ENCODE data around the gene UBA3.

The UBA3 gene

DNA sequence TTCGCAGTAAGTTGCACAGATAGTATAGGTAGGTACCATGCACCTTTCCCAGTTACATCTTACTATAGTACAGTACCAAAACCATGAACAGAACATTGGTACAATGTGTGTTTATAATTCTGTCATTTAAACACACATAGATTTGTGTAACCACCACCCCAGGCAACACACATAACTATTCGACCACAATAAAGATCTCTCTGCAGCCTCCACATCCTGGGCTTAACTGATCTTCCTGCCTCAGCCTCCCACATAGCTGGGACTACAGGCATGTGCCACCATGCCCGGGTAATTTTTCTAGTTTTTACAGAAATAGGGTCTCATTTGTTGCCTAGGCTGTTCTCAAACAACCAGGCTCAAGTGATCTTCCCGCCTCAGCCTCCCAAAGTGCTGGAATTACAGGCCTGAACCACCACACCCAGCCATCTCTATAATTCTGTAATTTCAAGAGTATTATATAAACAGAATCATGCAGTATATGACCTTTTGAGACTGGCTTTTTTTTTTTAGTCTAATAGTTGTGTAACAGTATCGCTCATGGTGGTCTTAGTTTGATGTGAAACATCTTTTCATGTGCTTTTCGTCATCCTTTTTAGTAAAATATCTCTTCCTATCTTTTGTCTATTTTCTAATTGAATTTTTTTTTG, 14.7 kb downstream of the UBA3 start:
- peak; percentile 21 to 29 for DNase-seq

DNA sequence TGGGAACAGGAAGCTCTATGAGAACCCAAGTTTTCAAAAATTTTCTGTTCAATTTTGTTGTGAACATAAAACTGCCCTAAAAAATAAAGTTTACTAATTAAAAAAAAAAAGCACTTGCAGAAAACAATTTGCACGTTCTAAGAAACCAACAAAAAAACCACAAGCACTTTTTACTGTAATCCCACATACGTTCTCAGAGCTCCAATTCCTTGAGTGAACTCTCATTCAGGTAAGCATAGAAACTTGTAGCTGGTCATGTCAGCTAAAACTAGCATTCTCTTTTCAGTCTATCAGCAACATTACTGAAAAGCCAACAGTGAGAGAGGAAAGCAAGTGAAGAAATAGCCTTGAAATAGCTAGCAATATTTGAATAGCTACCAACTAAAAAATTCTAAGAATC, 16.5 kb downstream of the UBA3 start:
- no peak for DNase-seq

DNA sequence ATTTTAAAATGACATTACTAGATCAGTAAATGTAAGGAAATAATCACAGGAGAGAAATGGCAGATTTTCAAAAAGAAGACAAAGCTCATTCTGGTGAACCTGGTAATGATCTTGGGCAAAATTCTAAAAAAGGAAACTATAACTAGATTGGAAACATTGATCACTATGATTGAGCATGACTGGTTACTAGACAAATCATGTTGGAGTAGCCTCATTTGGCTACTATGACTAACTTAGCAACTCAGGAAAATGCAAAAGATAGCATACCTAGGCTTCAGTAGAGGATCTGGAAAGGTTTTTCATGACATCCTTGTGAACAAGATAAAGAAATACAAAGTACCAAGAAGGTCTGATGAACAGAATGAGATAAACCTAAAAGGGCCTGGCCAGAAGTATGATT, 20.5 kb downstream of the UBA3 start:
- no peak for DNase-seq

DNA sequence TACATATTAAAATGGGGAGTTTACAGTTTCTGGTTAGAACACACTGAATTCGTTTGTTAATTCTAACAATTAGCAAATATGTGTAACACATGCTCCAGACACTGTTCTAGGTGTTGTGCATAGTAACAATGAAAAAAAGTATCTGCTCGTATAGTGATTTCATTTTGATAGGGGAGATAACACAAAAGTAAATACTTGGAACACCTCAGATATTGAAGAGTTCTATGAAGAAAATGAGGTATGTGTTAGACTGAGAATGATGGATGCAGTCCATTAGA, 21.3 kb downstream of the UBA3 start:
- DNase-seq = no peak

DNA sequence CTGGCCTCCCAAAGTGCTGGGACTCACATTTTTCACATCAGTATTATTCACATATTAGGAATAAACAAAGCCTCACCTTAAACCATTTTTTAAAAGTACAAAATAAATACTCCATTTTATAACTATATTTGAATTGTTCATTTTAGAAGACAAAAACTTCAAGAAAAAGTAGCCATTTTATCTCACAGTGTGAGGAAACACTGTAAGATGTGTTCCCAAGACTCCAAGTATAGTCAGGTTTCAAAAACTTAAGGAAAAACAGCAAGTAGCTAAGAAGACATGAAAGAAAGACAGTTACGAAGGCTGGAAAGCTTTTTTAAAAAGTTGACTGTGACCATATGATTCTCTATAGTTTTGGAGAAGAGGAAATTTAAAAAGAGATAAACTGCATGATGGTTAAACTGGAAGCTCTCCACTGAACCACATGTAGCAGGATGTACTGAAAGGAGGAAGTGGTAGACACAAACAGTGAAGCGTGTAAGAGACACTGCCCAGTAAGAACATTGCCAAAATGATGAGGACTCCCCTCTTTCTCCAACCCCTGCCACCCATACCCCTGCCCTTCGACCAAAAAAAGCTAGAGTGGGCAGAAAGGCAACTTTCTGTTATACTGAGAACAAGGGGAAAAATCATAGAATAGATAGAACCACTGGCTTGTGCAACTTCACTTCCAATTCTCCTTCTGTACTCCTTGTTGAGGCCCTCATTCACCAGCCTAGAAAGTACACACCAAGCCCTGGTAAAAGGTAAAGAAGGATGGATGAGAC, 21.8 kb downstream of the UBA3 start:
- DNase-seq = peak; percentile 80 to 88

DNA sequence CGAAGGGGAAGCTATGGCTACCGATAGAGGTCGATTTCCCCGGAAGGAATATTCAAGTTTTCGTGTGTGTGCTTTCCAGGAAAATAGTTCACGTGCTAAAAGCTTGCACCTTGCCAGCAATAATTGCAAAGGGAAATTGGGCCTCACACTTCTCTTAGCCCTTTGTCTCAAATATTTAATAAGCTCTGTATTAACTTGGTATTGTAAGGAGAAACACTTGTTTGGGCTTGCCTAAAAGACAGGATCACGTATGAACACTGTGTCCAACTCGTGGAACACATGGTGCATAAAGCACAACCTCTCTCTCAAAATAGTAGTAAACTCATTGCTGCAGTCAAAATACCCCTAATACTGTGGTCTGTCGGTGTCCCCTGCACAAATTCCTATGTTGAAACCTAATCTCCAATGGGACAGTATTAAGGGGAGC, 27.7 kb downstream of the UBA3 start:
- no peak for DNase-seq

DNA sequence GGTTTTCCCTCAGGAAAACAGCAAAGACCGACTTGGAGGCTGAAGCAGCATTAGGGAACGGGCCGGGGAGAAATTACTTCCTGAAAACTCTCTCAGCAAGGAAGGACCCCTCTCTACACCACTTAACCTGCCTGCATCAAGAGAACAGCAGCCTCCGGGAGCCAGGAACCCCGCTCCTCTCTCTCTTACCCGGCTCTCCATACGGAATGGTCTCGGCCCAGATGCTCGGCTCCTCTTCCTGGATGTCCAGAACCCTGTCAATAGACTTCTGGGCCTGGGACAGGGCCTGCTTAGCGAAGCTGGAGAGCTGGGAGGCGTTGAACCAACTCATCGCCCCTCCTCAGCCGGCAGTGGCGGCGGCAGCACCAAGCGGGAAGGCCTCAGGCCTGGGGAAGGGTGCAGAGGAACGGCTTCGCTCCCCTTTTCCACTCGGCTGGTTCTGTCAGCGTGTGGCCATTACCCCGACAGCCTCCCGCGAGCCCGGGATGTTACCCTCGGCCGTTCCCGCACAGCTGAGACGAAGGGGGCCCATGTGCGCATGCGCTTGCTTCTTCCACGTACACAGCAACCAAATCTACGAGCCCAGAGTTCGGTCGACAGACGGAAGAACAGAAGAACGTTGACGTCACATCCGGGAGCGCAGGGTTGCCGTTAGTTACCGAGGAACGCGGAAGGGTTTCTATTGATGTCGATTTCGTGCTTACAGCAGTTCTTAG, 28.3 kb downstream of the UBA3 start, which contains the start of gene TMF1:
TMF1 (minus strand) TSS at position 578 of the 716 bp plus-strand sequence; CDS start at position 331, 247 bp downstream.
- no peak for DNase-seq

DNA sequence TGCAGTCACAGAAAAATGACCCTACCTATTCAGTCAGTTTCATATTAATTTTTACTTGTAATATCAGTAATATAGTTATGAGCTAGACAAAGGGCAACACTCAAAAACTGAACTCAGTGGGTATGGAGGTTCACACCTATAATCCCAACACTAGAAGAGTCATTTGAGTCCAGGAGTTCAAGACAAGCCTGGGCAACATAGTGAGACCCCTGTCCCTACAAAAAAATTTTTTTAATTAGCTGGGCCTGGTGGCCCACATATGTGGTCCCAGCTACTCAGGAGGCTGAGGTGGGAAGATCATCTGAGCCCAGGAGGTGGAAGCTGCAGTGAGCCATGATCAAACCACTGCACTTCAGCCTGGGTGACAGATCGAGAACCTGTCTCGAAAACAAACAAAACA, 31.2 kb downstream of the UBA3 start:
- no peak for DNase-seq

DNA sequence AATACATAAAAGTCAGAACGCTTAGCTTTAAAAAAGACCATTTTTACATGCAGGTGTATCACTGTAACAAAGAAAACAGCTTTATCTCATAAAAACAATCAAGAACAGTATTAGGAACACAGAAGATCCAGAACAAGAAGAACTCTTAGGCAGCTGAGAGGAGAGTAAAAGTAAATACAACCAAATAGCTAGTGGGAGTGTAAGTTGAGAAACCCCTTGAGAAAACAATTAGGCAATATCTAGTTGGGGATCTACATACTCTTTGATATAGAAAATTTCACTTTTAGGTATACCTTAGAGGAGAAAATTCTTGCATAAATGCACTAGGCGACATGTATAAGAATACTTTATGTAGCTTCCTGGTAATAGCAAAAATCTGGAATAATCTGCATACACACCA, 35.6 kb downstream of the UBA3 start:
- DNase-seq = no peak

DNA sequence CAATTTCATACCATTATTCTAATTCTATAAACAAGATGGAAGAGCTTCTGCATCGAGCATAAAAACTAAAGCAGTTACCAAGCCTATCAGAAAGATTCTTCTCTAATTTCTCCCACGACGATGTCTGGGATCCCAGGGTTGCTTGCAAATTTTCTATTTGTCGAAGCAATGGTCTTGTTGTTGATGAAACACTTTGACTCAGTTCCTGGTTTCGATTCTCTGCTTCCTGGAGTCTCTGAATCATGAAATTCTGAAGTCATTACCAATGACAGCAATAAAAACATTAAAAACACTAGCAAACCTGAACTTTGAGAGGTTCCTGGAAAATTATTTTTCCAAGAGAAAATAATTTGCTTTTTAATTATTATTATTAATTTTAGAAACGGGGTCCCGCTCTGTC, 46.7 kb downstream of the UBA3 start:
- no peak for DNase-seq

DNA sequence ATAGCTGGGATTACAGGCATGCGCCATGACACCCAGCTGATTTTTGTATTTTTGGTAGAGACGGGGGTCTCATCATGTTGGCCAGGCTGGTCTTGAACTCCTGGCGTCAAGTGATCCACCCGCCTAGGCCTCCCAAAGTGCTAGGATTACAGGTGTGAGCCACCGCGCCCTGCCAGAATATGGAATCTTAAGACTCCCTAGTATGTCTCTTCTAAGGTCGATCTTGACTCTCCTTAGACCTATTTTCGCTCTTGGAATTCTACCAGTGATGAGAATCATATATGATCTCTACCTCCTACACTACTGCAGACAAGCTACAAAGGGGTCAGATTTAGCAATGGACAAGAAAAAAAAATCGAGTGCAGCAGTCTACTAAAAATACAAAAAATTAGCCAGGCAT, 47.4 kb downstream of the UBA3 start:
- DNase-seq = no peak

DNA sequence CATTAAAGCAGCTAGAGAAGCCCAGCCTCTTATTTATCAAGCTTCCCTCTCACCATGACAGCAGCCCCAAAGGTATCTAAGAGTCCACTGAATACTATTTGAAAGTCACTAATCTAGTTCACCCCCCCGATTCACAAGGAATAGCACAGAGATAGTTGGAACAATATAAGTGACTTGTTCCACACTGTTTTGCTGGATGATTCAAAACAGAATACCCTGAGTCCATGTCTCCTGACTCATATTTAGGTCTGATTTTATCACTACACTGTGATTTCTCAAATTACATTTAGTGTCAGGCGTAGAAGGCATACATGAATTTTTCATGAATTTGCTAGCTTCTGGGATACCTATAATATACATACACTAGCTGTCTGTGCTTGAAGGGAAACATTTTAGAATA, 48.0 kb downstream of the UBA3 start:
- no peak for DNase-seq

DNA sequence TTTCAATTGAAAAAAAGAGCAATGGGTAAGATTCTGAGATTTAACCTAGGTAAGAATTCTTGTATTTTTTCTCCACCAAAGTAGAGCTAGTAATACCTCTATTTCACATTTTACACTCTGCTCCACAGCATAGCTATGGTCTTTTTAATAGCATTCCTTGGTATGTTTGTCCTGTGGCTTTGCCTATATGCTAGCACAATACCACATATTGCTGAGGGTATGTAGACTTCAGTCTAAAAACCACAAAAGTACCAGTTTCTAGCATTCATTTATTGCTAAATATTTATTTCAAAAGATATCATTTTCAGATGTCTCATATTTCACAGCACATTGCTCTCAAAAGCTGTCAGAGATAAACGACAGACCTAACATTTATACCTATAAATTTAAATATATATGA, 48.5 kb downstream of the UBA3 start:
- no peak for DNase-seq

DNA sequence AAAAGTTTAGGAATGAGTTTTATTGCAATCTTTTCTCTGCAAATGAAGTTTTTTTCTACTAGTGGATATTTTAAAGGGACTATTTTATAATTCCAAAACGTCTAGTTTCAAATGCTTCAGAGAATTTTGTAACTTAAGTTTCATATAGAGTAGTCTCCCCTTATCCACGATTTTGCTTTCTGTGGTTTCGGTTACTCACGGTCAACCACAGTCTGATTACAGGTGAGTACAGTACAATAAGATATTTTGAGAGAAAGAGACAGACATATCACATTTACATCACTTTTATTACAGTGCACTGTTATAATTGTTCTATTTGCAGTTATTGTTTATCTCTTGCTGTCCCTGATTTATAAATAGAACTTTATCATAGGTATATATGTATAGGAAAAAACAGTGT, 59.3 kb downstream of the UBA3 start:
- DNase-seq = no peak

DNA sequence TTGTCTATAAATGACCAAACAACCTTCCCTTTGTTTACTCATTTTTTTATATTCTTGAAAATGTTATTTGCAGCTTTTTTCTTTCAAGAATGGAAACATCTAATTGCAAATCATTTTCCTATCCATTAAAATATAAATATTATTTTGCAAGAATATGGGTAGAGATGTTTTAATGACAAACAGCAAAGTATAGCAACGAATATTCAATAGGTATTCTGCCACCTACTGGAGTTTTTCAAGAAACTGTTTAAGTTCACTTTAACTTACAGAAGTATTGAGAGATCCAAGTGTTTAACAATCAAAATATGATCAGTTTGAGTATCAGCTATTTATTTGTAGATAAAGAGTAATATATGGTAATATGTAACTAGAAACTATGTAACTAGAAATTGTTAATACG, 59.7 kb downstream of the UBA3 start:
- DNase-seq = peak; percentile 35 to 70

DNA sequence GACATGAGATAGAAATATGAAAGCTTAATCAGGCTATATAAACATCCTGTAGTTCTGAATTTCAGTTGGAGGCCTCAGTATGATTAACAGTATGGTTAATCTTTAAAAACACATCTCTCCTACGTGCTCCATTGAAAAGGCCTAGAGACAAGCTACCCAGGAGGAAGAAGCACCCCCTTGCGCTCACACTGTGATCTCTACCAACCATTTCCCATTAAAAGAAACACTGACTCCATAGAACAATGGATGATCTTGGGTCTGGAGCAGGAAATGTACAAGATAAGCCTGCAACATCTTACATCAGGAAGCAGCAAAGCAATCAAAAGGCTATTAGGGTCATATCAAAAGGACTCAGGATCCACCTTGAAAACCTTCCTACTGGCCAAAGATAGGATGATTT, 63.3 kb downstream of the UBA3 start:
- no peak for DNase-seq

DNA sequence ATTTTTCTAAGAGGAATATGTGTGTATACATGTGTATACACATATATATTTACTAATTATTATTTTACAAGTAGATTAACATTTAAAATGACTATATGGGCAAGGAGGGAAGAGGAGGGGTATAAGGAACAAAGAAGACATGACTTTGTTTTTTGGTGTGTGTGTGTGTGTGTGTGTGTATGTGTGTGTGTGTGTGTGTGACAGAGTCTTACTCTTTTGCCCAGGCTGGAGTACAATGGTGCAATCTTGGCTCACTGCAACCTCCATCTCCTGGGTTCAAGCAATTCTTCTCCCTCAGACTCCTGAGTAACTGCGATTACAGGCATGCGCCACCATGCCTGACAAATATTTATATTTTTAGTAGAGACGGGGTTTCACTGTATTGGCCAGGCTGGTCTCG, 64.1 kb downstream of the UBA3 start:
- DNase-seq = no peak

DNA sequence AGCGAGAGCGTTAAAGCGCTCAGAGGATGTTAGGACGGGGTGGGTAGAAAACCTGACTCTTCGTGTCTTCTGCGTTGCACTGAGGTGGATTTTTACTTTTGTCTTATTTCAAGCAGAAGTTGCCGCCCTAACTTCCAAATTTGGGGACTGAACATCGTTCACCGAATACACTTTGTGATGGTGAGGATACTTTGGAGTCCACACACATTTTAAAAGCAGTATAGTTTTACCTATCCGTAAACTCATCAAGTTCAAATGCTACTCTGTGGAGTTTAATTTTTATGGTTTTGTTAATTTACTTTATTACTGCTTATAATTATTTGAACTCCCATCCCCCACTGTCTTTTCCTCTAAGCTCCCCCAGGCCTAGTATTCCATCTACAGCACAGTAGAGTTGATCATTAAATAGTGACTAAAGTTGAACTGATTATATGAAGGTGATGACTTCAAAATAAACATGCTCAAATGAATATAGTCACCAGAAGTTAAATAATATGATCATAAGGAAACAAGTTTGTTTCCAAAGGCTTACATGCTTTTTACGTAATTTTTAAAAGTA, 66.1 kb downstream of the UBA3 start:
- DNase-seq = peak; percentile 29 to 39

DNA sequence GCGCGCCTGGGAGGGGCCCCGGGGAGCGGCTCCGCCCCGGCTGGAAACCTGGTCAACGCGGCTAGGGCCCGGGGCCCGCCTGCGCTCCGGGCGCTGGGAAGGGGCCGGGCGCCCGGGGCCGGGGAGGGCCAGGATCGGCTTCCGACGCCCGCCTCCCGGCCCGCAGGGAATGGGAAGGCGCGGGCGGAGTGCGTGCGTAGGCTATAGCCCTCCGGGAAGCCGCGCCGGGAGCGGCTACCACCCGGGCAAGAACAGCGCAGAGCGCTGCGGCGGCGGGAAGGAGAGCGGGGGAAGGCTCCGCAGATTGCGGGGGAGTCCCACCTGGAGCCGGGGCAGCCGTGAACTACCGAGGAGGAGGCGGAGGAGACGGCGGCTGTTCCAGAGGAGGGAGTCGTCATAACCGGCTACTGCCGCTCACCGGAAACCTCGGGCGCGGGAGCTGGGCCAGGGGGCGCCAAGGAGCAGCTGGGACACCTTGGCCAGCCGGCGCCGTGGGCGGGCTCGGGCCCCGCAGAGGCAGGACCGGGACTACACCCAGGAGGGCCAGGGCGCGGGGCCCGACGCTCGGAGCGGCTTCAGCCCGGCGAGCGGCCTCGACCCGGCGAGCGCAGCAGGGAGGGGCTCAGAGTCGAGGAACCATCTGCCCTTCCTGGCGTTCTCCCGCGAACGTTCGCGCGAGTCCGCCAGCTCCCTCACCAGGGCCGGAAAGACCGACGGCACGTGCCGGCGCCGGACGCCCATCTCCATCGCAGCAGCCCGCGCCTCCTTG, 66.7 kb downstream of the UBA3 start, which contains the start of gene EOGT:
EOGT (minus strand) TSS at position 432 of the 769 bp plus-strand sequence. CDS start 3,838 bp downstream, outside the sequence.
- peak; percentile 62 to 73 for DNase-seq

DNA sequence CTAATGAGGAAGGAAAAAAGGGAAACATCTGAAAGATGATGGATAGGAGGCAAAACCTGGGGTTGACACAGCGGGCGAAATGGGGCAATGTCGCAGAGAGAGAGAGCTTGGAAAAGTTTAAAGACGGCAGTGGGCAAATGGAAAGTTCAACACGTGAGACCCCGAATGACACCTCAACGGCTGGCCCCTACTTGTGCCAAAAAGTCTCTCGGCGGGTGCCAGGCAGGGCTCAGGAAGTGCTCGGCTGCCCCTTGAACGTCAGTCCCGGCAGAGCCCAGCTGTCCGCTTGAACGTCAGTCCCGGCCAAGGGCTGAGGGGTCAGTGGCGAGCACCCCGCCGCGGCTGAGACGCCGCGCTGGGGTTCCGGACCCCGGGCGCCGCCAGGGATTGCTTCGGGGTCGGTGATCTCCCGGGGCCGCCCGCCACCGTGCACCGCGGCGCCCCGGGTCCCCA, 67.3 kb downstream of the UBA3 start:
- DNase-seq = peak in 1 of 2 experiments; percentile 22

DNA sequence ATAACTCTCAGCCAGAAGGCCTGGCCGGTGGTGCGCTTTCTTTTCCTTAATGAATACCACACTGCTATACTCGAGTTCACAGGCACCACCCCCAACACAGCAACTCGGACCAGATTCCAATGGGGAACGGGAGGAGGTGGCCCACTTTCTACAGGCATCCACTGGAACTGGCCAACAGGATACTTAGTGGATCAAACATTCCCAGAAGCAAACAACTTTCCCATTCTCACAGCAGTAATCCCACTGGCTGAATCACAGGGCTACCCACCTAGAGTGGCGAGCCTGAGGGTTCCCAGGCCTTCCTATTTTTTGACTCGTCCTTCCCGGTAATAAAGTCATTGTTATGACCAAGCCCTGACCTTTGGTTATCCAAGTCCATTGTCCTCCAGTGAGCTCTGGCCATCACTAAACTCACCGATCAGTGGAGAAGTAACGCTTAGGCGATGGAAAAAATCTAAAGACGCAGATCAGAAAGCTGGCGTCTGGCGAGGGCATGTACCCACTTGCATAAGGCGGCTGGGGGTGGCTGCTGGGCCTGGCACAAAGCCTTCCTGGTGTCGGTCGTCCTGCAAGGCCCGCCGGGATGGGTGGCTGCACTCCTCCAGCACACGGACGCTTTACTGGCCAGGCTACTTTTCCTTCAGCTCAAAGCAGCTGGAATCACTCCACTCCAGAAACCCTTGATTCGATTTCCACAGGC, 67.9 kb downstream of the UBA3 start:
- DNase-seq = no peak

DNA sequence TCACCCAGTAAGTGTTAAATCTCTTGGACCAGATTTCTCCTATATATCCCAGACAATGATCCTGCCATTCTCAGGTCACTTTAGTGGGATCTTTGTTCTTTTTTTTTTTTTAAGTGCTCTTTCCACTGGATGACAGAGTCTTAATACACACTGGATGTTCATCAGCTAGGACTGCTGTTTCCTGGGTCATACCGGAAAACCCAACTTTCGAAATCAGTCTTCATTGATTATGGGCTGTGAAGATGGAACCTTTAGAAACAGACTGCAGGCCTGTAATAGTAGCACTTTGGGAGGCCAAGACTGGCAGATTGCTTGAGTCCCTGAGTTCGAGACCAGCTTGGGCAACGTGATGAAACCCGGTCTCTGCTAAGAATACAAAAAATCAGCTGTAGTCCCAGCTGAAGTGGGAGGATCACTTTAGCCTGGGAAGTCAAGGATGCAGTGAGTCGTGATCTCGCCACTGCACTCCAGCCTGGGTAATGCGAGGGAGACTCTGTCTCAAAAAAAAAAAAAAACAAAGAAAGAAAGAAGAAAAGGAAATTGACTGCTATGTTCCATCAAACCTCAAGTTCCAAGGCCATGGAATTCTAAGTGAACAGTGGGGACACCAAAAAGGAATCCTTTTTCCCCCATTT, 69.0 kb downstream of the UBA3 start:
- DNase-seq = no peak
